ENCODE results near the gene LATS2.

LATS2 gene

GRCh38 chr13:21061029-21061763 lies at the start of gene LATS2 (continued):
- TF ChIP-seq GLI2 (tag by site-specific recombination; IDR thresholded peaks at IDR 0.05; ENCODE audit: borderline replicate concordance, low read depth) (no peak), ZNF76 (tag by site-specific recombination; IDR thresholded peaks at IDR 0.05; ENCODE audit: borderline replicate concordance, low read depth) (no peak), ZNF792 (tag by site-specific recombination; IDR thresholded peaks at IDR 0.05) (no peak), YY2 (tag by site-specific recombination; IDR thresholded peaks at IDR 0.05) (no peak), ZNF221 (tag by site-specific recombination; IDR thresholded peaks at IDR 0.05; ENCODE audit: borderline replicate concordance) (no peak), ZSCAN16 (tag by site-specific recombination; IDR thresholded peaks at IDR 0.05) (no peak), ZNF561 (tag by site-specific recombination; IDR thresholded peaks at IDR 0.05; ENCODE audit: borderline replicate concordance) (no peak), ZNF791 (tag by site-specific recombination; IDR thresholded peaks at IDR 0.05) (no peak), ZNF654 (tag by site-specific recombination; IDR thresholded peaks at IDR 0.05; ENCODE audit: low read depth) (no peak), ZNF274 (IDR thresholded peaks at IDR 0.05; ENCODE audit: low read length) (no peak), ZNF274 (tag by site-specific recombination; IDR thresholded peaks at IDR 0.05; ENCODE audit: borderline replicate concordance) (no peak), ZFHX2 (tag by site-specific recombination; conservative IDR thresholded peaks at IDR 0.05) (peak; percentile 48), ZNF211 (tag by site-specific recombination; IDR thresholded peaks at IDR 0.05; ENCODE audit: low read depth) (no peak), BCL11A (tag by site-specific recombination; IDR thresholded peaks at IDR 0.05; ENCODE audit: low read depth) (no peak), KLF8 (tag by site-specific recombination; IDR thresholded peaks at IDR 0.05) (peak; percentile 78; the same call in 1 of the 2 replicates), ZNF701 (tag by site-specific recombination; IDR thresholded peaks at IDR 0.05) (no peak), ZBTB6 (tag by site-specific recombination; IDR thresholded peaks at IDR 0.05) (no peak), EGR2 (tag by site-specific recombination; IDR thresholded peaks at IDR 0.05; ENCODE audit: low read depth) (no peak), ZNF19 (tag by site-specific recombination; IDR thresholded peaks at IDR 0.05; ENCODE audit: low read depth) (no peak), ZNF777 (tag by site-specific recombination; IDR thresholded peaks at IDR 0.05; ENCODE audit: borderline replicate concordance) (no peak), ZNF391 (tag by site-specific recombination; IDR thresholded peaks at IDR 0.05; ENCODE audit: borderline replicate concordance, low read depth) (peak; percentile 63; the same call in 1 of the 2 replicates), ZFP37 (tag by site-specific recombination; IDR thresholded peaks at IDR 0.05) (no peak), ZNF114 (tag by site-specific recombination; IDR thresholded peaks at IDR 0.05) (no peak), ZFP3 (tag by site-specific recombination; IDR thresholded peaks at IDR 0.05; ENCODE audit: low read depth) (no peak), MYNN (tag by site-specific recombination; IDR thresholded peaks at IDR 0.05; ENCODE audit: borderline replicate concordance) (no peak), GLIS1 (tag by site-specific recombination; IDR thresholded peaks at IDR 0.05) (peak; percentile 80)
- TF ChIP-seq, protein P1, sequence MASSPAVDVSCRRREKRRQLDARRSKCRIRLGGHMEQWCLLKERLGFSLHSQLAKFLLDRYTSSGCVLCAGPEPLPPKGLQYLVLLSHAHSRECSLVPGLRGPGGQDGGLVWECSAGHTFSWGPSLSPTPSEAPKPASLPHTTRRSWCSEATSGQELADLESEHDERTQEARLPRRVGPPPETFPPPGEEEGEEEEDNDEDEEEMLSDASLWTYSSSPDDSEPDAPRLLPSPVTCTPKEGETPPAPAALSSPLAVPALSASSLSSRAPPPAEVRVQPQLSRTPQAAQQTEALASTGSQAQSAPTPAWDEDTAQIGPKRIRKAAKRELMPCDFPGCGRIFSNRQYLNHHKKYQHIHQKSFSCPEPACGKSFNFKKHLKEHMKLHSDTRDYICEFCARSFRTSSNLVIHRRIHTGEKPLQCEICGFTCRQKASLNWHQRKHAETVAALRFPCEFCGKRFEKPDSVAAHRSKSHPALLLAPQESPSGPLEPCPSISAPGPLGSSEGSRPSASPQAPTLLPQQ (tag by site-specific recombination; IDR thresholded peaks at IDR 0.05), result no peak
- TF ChIP-seq, protein P2, sequence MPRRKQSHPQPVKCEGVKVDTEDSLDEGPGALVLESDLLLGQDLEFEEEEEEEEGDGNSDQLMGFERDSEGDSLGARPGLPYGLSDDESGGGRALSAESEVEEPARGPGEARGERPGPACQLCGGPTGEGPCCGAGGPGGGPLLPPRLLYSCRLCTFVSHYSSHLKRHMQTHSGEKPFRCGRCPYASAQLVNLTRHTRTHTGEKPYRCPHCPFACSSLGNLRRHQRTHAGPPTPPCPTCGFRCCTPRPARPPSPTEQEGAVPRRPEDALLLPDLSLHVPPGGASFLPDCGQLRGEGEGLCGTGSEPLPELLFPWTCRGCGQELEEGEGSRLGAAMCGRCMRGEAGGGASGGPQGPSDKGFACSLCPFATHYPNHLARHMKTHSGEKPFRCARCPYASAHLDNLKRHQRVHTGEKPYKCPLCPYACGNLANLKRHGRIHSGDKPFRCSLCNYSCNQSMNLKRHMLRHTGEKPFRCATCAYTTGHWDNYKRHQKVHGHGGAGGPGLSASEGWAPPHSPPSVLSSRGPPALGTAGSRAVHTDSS (tag by site-specific recombination; IDR thresholded peaks at IDR 0.05), result no peak
- TF ChIP-seq, protein P3, sequence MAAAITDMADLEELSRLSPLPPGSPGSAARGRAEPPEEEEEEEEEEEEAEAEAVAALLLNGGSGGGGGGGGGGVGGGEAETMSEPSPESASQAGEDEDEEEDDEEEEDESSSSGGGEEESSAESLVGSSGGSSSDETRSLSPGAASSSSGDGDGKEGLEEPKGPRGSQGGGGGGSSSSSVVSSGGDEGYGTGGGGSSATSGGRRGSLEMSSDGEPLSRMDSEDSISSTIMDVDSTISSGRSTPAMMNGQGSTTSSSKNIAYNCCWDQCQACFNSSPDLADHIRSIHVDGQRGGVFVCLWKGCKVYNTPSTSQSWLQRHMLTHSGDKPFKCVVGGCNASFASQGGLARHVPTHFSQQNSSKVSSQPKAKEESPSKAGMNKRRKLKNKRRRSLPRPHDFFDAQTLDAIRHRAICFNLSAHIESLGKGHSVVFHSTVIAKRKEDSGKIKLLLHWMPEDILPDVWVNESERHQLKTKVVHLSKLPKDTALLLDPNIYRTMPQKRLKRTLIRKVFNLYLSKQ (tag by site-specific recombination; IDR thresholded peaks at IDR 0.05; ENCODE audit: borderline replicate concordance), result no peak

All from HEK293 (cell line).